OCI-LY7 (cell line): ENCODE data around the gene ARMC12. TPM values are rescaled to one million over a fixed set of nuclear protein-coding genes. Genes with fewer than 3 reads are reported as not detected.

ENCODE experiments used
- BruUV-seq: library from RNA; stranded (reverse); fragments of 400-500 nt; replicated peaks from 2 replicates; lab custom pipeline; 2021; lab: Mats Ljungman, UMichigan
- CTCF ChIA-PET: fragments of 300-600 bp; sonication (Branson Sonifier 250); formaldehyde crosslinking; loops from one replicate; lab custom pipeline; 2022; ENCODE audit warnings: antibody characterized with exemption; ENCODE audit not compliant: unreplicated experiment; lab: Charles Lee
- POLR2A ChIA-PET: fragments of 300-600 bp; sonication (Branson Sonifier 250); formaldehyde crosslinking; loops from one replicate; lab custom pipeline; 2022; ENCODE audit warnings: antibody characterized with exemption; lab: Charles Lee
- DNase-seq: peaks from one replicate; pipeline ENCODE4 v3.0.0-alpha.2; 2015; ENCODE audit warnings: low spot score
- H2AFZ ChIP-seq: fragments of 200-600 bp; sonication (generic), shearing (Covaris generic); 2 replicates; pipeline ENCODE4 v1.6.1; 2014; ENCODE audit warnings: mild to moderate bottlenecking, antibody characterized with exemption, low read length, moderate library complexity
- H3K27ac ChIP-seq: fragments of 200-600 bp; sonication (generic); 2 replicates; pipeline ENCODE4 v1.5.1; 2014; ENCODE audit warnings: mixed run types, low read depth, mild to moderate bottlenecking, moderate library complexity, low read length, inconsistent platforms; ENCODE audit not compliant: poor library complexity, severe bottlenecking
- H3K36me3 ChIP-seq: fragments of 200-600 bp; sonication (generic); 2 replicates; pipeline ENCODE4 v1.6.1; 2014; ENCODE audit warnings: mild to moderate bottlenecking, antibody characterized with exemption, low read length, moderate library complexity, mixed read lengths; ENCODE audit not compliant: insufficient read depth
- H3K4me1 ChIP-seq: fragments of 200-600 bp; sonication (generic); 2 replicates; pipeline ENCODE4 v1.5.1; 2014; ENCODE audit warnings: mild to moderate bottlenecking, low read length; ENCODE audit not compliant: insufficient read depth, poor library complexity, severe bottlenecking
- H3K4me2 ChIP-seq: fragments of 200-600 bp; sonication (generic); 2 replicates; pipeline ENCODE4 v1.6.1; 2014; ENCODE audit warnings: mild to moderate bottlenecking, low read length
- H3K4me3 ChIP-seq: fragments of 200-600 bp; sonication (generic); 2 replicates; pipeline ENCODE4 v1.5.1; 2014; ENCODE audit warnings: mild to moderate bottlenecking, low read depth, low read length; ENCODE audit not compliant: poor library complexity, severe bottlenecking
- H3K79me2 ChIP-seq: fragments of 200-600 bp; sonication (generic); 2 replicates; pipeline ENCODE4 v1.6.1; 2016; ENCODE audit warnings: low read depth, mild to moderate bottlenecking, low read length, moderate library complexity, mixed read lengths; ENCODE audit not compliant: insufficient read depth
- H3K9me2 ChIP-seq: fragments of 200-600 bp; sonication (generic); 2 replicates; pipeline ENCODE4 v1.6.1; 2016; ENCODE audit warnings: mild to moderate bottlenecking, low read length, mixed read lengths; ENCODE audit not compliant: insufficient read depth
- H3K9me3 ChIP-seq: fragments of 200-600 bp; sonication (generic); 2 replicates; pipeline ENCODE4 v1.6.1; 2014; ENCODE audit warnings: mild to moderate bottlenecking, mixed run types, low read length, mixed read lengths
- H4K20me1 ChIP-seq: fragments of 200-600 bp; sonication (generic); 2 replicates; pipeline ENCODE4 v1.6.1; 2014; ENCODE audit warnings: mild to moderate bottlenecking, antibody characterized with exemption, low read length, moderate library complexity, mixed read lengths; ENCODE audit not compliant: insufficient read depth
- CTCF ChIP-seq: fragments of 200-600 bp; sonication (generic); conservative IDR thresholded peaks from 2 replicates; pipeline ENCODE4 v1.5.1; 2014; ENCODE audit warnings: mild to moderate bottlenecking, antibody characterized with exemption, low read length, moderate library complexity, mixed read lengths
- EZH2phosphoT487 ChIP-seq: fragments of 200-600 bp; sonication (generic); IDR thresholded peaks from 2 replicates; pipeline ENCODE4 v1.6.1; 2018; ENCODE audit warnings: low read depth, borderline replicate concordance, mild to moderate bottlenecking, mixed run types, antibody characterized with exemption, low read length, moderate library complexity, mixed read lengths
- intact Hi-C: fragments of 100-400 bp; cut with micrococcal nuclease; formaldehyde crosslinking; loops from one replicate; pipeline ENCODE4 v1.10.0; 2022; ENCODE audit not compliant: unreplicated experiment
- total RNA-seq, 2 experiments: library from RNA; depleted of rRNA in 1 of 2; stranded (reverse); fragments of >200 nt in 1 of 2; shearing (Covaris generic) in 1 of 2; gene quantifications; 2 replicates each; pipeline ENCODE4 v1.2.3, GENCODE V29; 2014 to 2022

Gene ARMC12
- total RNA-seq, 2 experiments from 2014 or later: 3.4 to 4.9 TPM

DNA sequence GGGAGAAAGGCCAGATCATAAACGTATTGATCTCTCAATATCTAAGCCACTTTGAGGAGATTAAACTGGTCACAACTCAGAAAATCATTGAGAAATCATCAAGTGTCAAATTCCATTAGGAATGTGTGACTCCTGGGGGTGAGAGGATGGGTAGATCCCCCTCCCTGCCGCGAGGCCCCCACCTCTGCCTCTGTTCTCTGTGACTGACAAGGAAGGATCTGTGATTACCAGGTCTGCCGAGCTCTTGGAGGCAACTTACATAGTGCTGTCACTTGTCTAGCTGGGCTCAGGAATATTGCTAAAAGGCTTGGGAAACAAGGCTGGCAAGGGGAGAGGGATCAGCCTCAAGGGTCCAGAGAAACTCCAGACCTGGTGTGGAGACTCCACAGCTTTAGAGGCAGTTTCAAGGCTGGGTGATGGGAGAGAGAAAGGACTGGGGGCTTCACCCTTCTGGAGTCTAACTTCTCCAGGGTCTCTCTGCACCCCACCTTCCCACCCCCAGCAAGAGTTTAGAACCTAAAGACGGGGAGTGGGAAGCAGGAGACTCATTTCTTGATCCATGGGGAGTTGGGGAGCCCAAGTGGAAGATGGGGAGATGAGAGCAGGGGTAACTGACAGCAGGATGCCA is 11.6 kb upstream of the ARMC12 start:
- H2AFZ ChIP-seq: no peak overlapping the region
- no peak for DNase-seq
- TF ChIP-seq EZH2phosphoT487 (no peak), CTCF (no peak)
- no peaks in the 10 kb centered on the region for H3K9me3 ChIP-seq
- no peak overlapping the region for H3K27ac ChIP-seq
- peaks cover 85% of the 10 kb centered on the region for H3K4me1 ChIP-seq
- BruUV-seq: no TSS peak
- CTCF ChIA-PET: no interaction called here
- peaks cover 11% of the 10 kb centered on the region; the same call in 1 of the 2 replicates for H3K79me2 ChIP-seq
- POLR2A ChIA-PET: interaction anchor here (0.6 to 1.1 kb wide), 2 partner anchors 9 to 87 kb away, joined by 3 read pairs; no protein-coding TSS in a partner anchor
- H3K9me2 ChIP-seq: no peaks in the 10 kb centered on the region
- no peak overlapping the region for H3K4me3 ChIP-seq
- intact Hi-C loops: no loop called here
- H3K4me2 ChIP-seq: peak overlapping the region; percentile 96
- no peaks in the 10 kb centered on the region for H4K20me1 ChIP-seq
- H3K36me3 ChIP-seq: no peaks in the 10 kb centered on the region

DNA sequence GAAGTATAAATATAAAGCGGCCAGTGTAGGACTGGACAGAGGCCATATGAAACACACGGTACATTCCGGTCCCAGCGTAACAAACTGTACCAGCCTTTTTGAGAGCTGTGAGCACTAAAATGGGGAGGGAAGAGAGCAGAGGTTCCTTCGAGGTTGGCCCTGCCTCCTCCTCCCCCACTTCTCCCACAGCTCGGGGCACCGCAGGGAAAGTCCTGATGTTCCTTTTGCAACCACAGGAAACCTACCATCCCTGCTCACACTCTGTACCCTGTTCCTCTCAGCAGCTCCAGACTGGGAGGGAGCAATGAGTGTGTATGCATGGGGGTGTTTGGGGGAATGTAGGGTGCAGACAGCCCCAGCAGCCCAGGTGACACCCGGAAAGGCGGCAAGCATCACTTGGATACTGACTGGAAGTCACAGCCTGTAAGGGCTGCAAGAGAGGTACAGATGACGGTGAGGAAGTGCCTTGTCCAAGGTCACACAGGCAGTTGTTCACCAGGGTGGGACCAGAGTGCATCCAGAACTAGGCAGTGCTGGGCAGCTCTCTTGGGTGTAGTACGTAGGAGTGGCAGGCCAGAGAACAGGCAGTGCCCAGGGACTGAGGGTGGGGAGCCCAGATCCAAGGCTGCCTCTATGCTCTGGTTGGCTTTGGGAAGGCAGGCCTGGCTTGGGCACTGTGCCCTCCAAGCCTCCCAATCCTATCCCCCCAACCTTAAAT is 11.0 kb upstream of the ARMC12 start:
- Histone ChIP-seq H2AFZ (no peak overlapping the region), H4K20me1 (no peaks in the 10 kb centered on the region), H3K4me3 (peak overlapping the region; percentile 75), H3K79me2 (peaks cover 11% of the 10 kb centered on the region; the same call in 1 of the 2 replicates), H3K27ac (peak overlapping the region; percentile 96), H3K36me3 (no peaks in the 10 kb centered on the region), H3K4me1 (peaks cover 85% of the 10 kb centered on the region), H3K9me3 (no peaks in the 10 kb centered on the region), H3K9me2 (no peaks in the 10 kb centered on the region), H3K4me2 (peak overlapping the region; percentile 96)
- intact Hi-C loops: no loop called here
- no peak for TF ChIP-seq CTCF
- no peak for TF ChIP-seq EZH2phosphoT487
- DNase-seq: peak; percentile 34
- no TSS peak for BruUV-seq
- CTCF ChIA-PET: interaction anchor here (2.3 kb wide), 1 partner anchor 39 kb away, joined by 11 read pairs; no protein-coding TSS in a partner anchor
- POLR2A ChIA-PET: interaction anchor here (1.1 to 1.8 kb wide), 2 partner anchors 9 to 39 kb away, joined by 3 to 9 read pairs; no protein-coding TSS in a partner anchor
